Pancreas (tissue), 10 donors: ENCODE data around the gene ZNRD2. TPM values are rescaled to one million over a fixed set of nuclear protein-coding genes. Genes with fewer than 3 reads are reported as not detected.
A peak's percentile ranks its signal among the peaks of the same experiment; 100 is the strongest.
"Not testable (repeated sequence)": the region's sequence is repeated elsewhere in the genome, so short reads cannot be mapped to it uniquely, and the experiment has no call there.

ENCODE experiments used
- ATAC-seq, 4 donors: fragments of 200-7000 bp; cut with Tn5 transposase; one replicate each; pipeline versions ENCODE4 v1.8.0 to v1.9.1; 2020; ENCODE audit warnings: mild to moderate bottlenecking in 4 of 4, moderate library complexity in 4 of 4
- DNase-seq, 6 donors: peaks; one replicate each; pipeline ENCODE4 v3.0.0-alpha.2; 2020
- FAIRE-seq: peaks from 2 replicates; lab custom pipeline; 2012; peaks lifted over from hg19 to GRCh38; lab: Jason Lieb, UNC
- H3K27ac ChIP-seq, 4 donors: fragments of 200-600 bp; sonication (generic); 1 replicate in 3 of 4; 2 replicates in 1 of 4; pipeline versions ENCODE4 v1.5.0 to v1.8.0; 2020
- H3K27me3 ChIP-seq, 4 donors: fragments of 200-600 bp; one replicate each; pipeline ENCODE4 v1.8.0; 2021
- H3K36me3 ChIP-seq, 3 donors: fragments of 200-600 bp; sonication (generic) in 1 of 3; one replicate each; pipeline versions ENCODE4 v1.5.0 to v1.8.0; 2020 to 2021
- H3K4me1 ChIP-seq, 3 donors: fragments of 200-600 bp; one replicate each; pipeline ENCODE4 v1.8.0; 2021
- H3K4me3 ChIP-seq, 4 donors: fragments of 200-600 bp; sonication (generic) in 2 of 4; one replicate each; pipeline versions ENCODE4 v1.5.0 to v1.8.0; 2020 to 2021
- H3K9me3 ChIP-seq, 4 donors: fragments of 200-600 bp; one replicate each; pipeline ENCODE4 v1.8.0; 2021
- WGBS, 2 donors: extraction: QIAGEN DNeasy Blood & Tissue Kit; methylation state at CpG; one replicate each; pipeline ENCODE4 v1.1.7; 2013; 5-methylcytosine and 5-hydroxymethylcytosine counted together
- intact Hi-C, 3 donors: fragments of 100-400 bp; cut with DNase I; formaldehyde crosslinking; loops; one replicate each; pipeline versions ENCODE4 v1.11.1 to v1.14.2; 2022
- polyA plus RNA-seq, 2 donors: library from polyadenylated mRNA; stranded (reverse); fragments of 200-250 nt; gene quantifications; one replicate each; pipeline ENCODE4 v1.2.3, GENCODE V29; 2013
- total RNA-seq, 6 donors: library from RNA; stranded (reverse); fragmentation: NEBNext Ultra II Directional in 4 of 6; extraction: Animal tissue kit (Norgen Biotek cat#: 25700) in 4 of 6; gene quantifications; one replicate each; pipeline versions ENCODE4 v1.2.1 to v1.2.4, GENCODE V29; 2021 to 2023
- TF ChIP-seq, protein P1 (sequence below), 4 donors: fragments of 200-600 bp; sonication (generic) in 3 of 4; IDR thresholded peaks; one replicate each; pipeline versions ENCODE4 v1.5.0 to v1.8.0; 2021; ENCODE audit warnings: antibody characterized with exemption in 4 of 4
- donor health status: healthy with polysubstance abuse.
- donor health status: DM: no; HTN: no; CAD: no; lungs with moderate emphysema.
- donor health status: DM: no; HTN: no; CAD: no.
- donor health status: control.
- donor health status: control.
- donor health status: Bipolar disorder and iron deficiency.
- donor health status: DM: yes; HTN: yes; CAD: no.
- donor health status: DM: no; HTN: no; CAD: no.
- donor health status: DM: no; HTN: no; CAD: no.
- donor health status: DM: yes; HTN: yes; CAD: no.

Gene ZNRD2, protein sequence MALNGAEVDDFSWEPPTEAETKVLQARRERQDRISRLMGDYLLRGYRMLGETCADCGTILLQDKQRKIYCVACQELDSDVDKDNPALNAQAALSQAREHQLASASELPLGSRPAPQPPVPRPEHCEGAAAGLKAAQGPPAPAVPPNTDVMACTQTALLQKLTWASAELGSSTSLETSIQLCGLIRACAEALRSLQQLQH
- total RNA-seq (10 to 100 TPM; 17.8 to 29.1 (median 20.1) TPM), polyA plus RNA-seq (10 to 100 TPM; 32.5 to 34.8 TPM)

DNA sequence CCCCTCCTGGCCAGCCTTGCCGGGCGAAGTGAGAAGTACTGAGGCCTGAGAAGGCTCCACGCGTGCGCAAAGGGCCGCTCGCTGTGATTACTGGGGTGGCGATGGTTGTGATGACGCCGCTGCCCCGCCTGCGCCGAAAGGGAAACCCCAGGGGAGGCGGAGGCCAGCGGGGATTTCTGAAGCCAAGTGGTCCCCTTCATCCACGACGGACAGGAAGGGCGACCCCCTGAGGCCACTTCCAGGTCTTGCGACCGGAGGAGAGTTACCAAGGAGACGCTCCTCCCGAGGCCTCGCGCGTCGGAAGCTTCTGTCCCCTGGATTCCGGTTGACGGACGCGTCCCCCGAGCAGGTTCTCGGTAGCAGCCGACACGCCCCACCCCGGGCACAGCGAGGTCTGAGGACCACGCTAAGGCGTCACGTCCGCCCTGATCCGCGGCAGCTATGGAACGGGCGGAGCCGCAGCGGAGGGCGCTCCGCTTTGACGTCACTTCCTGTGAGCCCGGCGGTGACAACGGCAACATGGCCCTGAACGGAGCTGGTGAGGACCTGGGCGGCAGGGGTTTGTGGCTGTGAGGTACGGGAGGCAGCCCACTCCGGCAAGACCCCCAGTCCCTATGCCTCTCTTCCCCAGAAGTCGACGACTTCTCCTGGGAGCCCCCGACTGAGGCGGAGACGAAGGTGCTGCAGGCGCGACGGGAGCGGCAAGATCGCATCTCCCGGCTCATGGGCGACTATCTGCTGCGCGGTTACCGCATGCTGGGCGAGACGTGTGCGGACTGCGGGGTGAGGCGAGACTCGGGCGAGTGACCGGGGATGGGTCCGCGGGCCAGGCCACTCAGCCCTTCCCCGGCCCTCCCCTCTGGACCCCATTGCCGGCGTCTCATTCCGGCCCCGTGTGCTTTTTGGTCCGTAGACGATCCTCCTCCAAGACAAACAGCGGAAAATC lies at the start of gene ZNRD2:
Gene ZNRD2, plus strand, starts transcription at position 505 of the 946 bp plus-strand sequence. Its CDS starts 15 bp downstream, at position 520.
- Histone ChIP-seq H3K27me3 (no peaks in the 10 kb centered on the region), H3K4me3 (peak within 1 kb of the TSS; percentile 71 to 88 (median 84)), H3K4me1 (peaks cover 26 to 39% (median 28%) of the 10 kb centered on the region in 3 donors), H3K36me3 (no peaks in the 10 kb centered on the region), H3K9me3 (no peaks in the 10 kb centered on the region), H3K27ac (peak within 1 kb of the TSS; percentile 77 to 96 (median 86))
- intact Hi-C loops: no loop called here
- ATAC-seq: peak; percentile 69 to 85 (median 76)
- FAIRE-seq: no peak
- 0% methylated on average over 88 to 89 of the region's 89 CpGs for WGBS, 2 donors
- DNase-seq: peak; percentile 95 to 99 (median 97)
- TF ChIP-seq, protein P1, sequence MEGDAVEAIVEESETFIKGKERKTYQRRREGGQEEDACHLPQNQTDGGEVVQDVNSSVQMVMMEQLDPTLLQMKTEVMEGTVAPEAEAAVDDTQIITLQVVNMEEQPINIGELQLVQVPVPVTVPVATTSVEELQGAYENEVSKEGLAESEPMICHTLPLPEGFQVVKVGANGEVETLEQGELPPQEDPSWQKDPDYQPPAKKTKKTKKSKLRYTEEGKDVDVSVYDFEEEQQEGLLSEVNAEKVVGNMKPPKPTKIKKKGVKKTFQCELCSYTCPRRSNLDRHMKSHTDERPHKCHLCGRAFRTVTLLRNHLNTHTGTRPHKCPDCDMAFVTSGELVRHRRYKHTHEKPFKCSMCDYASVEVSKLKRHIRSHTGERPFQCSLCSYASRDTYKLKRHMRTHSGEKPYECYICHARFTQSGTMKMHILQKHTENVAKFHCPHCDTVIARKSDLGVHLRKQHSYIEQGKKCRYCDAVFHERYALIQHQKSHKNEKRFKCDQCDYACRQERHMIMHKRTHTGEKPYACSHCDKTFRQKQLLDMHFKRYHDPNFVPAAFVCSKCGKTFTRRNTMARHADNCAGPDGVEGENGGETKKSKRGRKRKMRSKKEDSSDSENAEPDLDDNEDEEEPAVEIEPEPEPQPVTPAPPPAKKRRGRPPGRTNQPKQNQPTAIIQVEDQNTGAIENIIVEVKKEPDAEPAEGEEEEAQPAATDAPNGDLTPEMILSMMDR (IDR thresholded peaks at IDR 0.05): peak in 3 of 4 donors; percentile 21 to 35 (median 33)

DNA sequence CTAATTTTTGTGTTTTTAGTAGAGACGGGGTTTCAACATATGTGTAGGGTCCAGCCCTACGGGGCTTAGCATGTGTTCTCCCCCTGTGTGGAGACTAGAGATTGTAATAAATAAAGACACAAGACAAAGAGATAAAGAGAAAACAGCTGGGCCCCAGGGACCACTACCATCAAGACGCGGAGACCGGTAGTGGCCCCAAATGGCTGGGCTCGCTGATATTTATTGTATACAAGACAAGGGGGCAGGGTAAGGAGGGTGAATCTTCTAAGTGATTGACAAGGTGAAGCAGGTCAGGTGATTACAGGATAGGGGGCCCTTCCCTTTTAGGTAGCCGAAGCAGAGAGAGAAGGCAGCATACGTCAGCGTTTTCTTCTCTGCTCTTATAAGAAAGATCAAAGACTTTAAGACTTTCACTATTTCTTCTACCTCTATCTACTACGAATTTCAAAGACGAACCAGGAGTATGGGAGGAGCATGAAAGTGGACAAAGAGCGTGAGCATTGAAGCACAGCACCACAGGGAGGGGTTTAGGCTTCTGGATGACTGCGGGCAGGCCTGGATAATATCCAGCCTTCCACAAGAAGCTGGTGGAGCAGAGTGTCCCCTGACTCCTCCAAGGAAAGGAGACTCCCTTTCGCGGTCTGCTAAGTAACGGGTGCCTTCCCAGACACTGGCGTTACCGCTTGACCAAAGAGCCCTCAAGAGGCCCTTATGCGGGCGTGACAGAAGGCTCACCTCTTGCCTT lies 48.3 kb upstream of the ZNRD2 start:
- intact Hi-C loops, H3K4me3 ChIP-seq, FAIRE-seq, ATAC-seq, H3K27ac ChIP-seq, H3K36me3 ChIP-seq, H3K27me3 ChIP-seq, H3K9me3 ChIP-seq: not testable (repeated sequence)
- H3K4me1 ChIP-seq: peaks cover 0 to 11% (median 5%) of the 10 kb centered on the region in 3 donors
- peak in 3 of 6 donors; percentile 8 to 9 (median 9) for DNase-seq
- 80 to 87% methylated on average over 20 of the region's 20 CpGs for WGBS, 2 donors

DNA sequence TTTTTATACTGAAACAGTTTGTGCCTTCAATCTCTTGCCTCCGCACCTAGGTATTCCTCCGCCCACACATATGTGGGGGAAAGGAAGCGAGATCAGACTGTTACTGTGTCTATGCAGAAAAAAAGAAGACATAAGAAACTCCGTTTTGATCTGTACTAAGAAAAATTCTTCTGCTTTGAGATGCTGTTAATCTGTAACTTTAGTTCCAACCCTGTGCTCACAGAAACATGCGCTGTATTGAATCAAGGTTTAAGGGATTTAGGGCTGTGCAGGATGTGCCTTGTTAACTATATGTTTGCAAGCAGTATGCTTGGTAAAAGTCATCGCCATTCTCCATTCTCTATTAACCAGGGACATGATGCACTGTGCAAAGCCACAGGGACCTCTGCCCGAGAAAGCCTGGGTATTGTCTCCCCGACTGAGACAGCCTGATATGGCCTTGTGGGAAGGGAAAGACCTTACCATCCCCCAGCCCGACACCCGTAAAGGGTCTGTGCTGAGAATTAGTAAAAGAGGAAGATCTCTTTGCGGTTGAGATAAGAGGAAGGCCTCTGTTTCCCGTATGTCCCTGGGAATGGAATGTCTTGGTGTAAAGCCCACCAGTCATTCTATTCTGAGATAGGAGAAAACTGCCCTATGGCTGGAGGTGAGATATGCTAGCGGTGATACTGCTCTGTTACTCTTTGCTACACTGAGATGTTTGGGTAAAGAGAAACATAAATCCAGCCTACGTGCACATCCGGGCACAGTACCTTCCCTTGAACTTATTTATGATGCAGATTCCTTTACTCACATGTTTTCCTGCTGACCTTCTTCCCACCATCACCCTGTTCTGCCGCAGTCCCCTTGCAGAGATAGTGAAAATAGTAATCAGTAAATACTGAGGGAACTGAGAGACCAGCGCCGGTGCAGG lies 47.3 kb upstream of the ZNRD2 start:
- FAIRE-seq, intact Hi-C loops: not testable (repeated sequence)
- WGBS, 2 donors: 65 to 70% methylated on average over 18 of the region's 18 CpGs

DNA sequence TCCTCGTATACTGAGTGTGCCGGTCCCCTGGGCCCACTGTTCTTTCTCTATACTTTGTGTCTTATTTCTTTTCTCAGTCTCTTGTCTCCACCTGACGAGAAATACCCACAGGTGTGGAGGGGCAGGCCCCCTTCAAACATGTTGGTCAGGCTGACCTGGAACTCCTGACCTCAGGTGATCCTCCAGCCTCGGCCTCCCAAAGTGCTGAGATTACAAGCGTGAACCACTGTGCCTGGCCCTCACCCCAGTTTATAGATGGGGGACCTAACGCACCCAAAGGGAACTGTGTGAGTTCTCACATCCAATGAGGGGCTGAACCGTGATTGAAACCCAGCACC lies 46.7 kb upstream of the ZNRD2 start:
- WGBS, 2 donors: 90 to 96% methylated on average over 7 of the region's 7 CpGs
- ATAC-seq, H3K9me3 ChIP-seq, intact Hi-C loops, H3K27me3 ChIP-seq, H3K36me3 ChIP-seq, H3K4me3 ChIP-seq, FAIRE-seq, H3K27ac ChIP-seq: not testable (repeated sequence)
- peaks cover 0 to 11% (median 5%) of the 10 kb centered on the region in 3 donors for H3K4me1 ChIP-seq
- DNase-seq: peak in 3 of 6 donors; percentile 23 to 42 (median 30)

More for the DNA sequence above, 47.3 kb upstream of the ZNRD2 start:
- H3K4me1 ChIP-seq: peaks cover 0 to 11% (median 5%) of the 10 kb centered on the region in 3 donors
- DNase-seq: peak in 3 of 6 donors; percentile 15 to 31 (median 18)
- H3K9me3 ChIP-seq, H3K4me3 ChIP-seq, H3K36me3 ChIP-seq, H3K27ac ChIP-seq, ATAC-seq, H3K27me3 ChIP-seq: not testable (repeated sequence)

DNA sequence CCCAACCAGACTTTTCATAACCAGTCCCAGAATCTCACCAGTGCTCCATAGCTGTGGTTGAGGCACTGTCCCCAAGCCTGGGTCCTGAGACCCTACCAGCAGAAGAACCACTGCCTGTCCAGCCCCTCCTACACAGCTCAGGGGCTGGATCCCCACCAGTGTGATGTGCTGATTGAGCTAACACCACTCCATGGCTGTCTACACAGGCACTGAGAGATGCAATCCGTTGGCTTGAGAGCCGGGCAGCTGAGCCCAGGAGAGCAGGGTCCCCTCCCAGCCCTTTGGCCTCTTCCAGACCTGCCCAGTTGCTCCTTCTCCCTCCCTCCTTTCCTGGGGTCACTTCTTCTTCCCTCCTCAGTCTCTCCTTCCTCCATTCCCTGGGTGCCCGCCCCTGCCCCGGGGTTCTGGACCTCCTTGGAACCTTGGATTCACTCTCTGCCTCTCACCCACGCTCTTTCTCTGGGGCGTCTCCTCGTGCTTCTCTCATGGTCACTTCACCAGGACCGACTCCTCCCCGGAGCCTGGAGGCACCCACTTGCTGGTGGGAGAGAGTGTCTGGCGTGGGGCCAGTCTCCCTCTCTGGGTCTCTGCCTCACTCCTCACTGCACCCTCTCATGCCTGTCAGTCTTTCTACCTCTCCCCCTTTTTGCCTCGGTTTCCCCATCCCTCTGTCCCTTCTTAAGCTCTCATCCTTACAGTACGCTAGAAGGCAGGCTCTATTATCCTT lies 46.1 kb upstream of the ZNRD2 start:
- Histone ChIP-seq H3K27me3 (no peaks in the 10 kb centered on the region), H3K4me3 (no peak overlapping the region), H3K36me3 (no peaks in the 10 kb centered on the region), H3K9me3 (no peaks in the 10 kb centered on the region), H3K27ac (no peak overlapping the region), H3K4me1 (peaks cover 0 to 11% (median 5%) of the 10 kb centered on the region in 3 donors)
- ATAC-seq (peak; percentile 1 to 26 (median 9)), DNase-seq (peak in 5 of 6 donors; percentile 51 to 84 (median 71)), FAIRE-seq (no peak)
- 39 to 41% methylated on average over 12 of the region's 12 CpGs for WGBS, 2 donors
- intact Hi-C loops: no loop called here
- TF ChIP-seq, protein P1 (IDR thresholded peaks at IDR 0.05): no peak
